Activated CD4-positive, alpha-beta T cell treated with anti-CD3 and anti-CD28 coated beads, Interleukin-2, amount 50 U/mL, for 24 hours (primary cell): ENCODE data around the gene ITGA11.

Source experiments
- DNase-seq, 2 donors: peaks; one replicate each; pipeline ENCODE4 v3.0.0-alpha.2; 2020; ENCODE audit warnings: low read depth in 1 of 2, low spot score in 1 of 2

The ITGA11 gene

DNA sequence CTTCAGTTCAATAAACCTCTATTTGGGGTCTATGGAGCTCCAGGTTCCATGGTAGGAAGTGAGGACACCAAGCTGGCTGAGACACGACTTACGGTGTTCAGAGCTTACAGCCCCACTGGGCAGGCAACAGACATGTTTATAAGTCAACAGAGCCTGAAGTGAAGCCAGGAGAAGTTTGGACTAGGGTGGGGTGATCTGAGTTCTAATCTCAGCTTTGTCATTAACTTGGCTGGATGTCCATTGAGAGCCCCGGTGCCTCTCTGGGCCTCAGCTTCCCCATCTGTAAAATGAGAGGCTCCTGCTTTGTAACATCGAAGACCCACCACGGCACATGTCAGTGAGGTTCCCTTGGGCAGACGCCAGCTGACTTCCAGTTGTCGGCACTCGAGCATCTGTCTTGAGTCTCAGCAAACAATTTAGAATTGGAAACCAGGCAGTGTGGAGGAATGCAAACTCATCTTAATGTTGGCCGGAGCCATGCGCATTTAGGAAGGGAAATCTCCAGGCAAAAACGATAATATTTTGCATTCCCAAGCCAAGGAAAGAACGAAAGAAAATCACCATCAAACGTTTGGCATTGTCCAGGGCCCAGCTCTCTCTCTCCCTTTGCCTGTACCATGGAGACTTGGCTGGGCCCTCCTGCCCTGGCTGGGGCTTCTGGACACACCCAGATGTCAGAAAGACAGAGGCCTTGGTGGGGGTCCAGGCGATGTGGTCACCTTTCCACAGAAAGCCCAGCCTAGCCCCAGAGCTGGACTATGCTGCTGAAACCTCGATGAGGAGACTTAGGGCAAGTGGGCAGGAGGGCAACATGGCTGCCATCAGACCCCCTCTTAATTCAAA, 18.4 kb downstream of the ITGA11 start:
- DNase-seq = no peak

DNA sequence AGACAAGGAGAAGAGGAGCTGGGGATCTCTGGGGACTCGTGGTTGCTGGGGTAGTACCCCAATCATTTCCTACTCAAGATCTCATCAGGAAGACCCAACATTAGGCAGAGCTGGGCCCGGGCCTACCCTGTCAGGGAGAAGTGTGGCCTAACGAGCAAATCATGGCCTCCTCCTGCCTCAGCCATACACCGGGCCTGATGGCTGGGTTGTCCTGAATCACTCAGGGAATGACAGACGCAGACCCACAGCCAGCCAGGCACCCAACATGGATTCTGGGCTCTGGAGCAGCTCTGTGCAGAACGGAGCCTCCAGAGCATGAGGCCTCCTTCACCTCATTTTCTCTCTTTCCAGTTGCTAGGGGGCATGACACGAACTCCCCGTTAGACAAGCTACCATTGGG, 19.7 kb downstream of the ITGA11 start:
- DNase-seq = no peak

DNA sequence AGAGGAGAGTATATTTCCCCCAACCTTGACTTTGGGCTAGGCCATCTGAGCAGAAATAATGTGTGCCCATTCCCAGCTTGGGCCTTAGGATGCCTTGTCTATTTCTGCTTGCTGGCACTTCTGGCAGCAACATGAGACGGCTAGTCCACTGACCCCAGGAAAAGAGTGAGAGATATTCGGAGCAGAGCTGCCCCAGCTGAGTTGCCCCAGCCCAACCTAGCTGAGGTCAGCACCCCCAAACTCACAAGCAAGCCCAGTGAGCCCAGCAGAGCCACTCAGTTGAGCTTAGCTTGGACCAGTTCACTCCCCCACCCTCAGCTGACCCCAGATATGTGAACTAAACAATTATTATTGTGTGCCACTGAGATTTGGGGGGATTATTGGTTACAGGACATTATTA, 20.2 kb downstream of the ITGA11 start:
- no peak for DNase-seq

DNA sequence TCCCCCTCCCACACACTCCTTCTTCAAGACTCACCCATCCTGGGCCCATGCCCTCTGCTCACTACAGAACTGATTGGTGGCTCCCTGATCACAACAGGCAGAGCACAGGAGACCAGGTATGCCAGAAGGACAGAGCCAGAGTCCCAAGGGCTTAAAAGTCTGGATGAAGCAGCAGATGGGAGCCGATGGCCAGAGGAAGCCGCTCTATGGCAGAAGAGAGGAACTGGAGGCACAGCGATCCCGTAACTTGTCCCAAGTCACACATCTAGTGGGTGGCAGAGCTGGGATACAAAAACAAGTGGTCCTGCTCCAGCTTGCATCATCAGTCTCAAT, 20.7 kb downstream of the ITGA11 start:
- DNase-seq = no peak

DNA sequence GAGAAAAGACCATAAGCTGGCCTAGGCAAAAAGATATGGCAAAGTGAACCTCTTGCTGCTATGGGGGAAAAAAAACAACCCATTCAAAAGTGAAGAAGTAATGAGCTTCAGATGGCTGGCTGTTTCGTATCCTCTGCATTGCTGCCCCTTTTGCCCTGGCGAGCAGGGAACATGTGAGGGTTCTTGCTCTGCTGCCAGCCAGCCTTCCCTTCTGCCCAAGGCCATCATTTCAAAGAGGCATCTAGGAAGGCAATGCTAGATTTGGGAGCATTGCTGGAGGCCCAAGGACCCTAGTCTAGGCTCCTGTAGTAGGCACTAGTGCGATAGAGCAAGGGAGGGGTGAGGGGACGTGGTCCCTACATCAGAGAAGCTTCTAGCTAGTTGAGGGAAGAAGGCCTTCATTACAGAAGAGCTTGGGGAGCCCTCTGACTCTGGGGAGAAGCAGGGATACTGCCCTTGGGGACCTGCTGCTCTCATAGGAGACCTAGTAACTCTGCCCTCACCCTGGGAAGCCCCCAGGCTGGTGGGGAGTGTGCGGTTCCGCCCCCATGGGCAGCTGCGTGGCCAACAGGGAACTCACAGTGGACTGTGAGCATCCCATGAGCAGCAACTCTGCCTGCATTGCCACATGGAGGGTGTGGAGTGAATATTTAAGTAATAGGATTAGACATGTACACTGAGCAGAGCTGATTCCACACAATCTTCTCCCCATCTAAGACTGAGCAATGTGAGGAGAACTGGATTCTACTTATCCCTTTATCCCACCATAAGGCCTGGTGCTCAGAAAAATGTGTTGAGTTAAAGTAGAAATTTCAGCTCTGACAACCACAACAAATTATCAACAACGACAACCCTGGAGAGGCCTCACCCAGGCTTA, 21.3 kb downstream of the ITGA11 start:
- DNase-seq = no peak

DNA sequence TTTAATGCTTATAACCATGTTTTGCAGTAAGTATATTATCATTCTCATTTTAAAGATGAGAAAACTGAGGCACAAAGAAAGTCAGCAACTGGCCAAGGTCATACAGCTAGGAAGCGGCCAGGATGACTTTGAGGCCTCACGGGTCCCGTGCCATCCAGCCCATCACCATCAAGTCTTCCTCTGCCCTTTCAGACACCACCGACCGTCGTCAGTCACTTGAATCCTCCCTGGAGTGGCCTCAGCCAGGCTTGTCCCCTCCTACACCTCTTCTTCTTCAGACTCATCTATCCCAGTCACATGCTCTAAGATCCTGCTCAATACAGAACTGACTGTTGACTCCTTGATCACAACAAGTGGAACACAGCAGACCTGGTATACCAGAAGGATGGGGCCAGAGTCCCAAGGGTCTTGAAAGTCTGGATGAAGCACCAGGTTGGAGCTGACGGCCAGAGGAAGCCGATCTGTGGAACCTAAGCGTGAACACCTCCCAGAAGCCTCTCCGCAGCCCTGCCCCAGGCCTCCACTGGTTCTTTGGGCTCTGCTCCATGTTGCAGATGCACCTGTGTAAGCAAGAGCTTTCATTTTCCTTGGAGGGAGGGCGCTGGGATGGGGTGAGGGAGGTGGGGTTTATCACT, 22.1 kb downstream of the ITGA11 start:
- DNase-seq = no peak

DNA sequence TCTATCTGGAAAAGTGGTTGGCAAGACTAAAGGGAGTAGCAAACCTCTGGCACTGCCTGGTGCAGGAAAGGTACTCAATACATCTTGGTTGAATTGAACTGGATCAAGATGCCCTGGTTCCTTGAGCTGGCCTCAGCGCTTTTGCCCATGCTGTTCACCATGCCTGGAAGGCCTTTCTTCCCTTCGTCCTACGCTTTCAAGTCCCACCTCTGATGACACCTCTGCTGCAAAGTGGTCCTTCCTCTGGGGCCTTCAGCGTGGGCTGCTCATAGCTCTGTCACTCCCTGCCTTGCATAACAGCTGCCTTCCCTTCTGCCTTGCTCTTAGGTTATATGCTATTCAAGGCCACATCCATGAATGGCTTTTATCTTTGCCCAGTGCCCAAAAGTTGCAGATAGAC, 23.0 kb downstream of the ITGA11 start:
- DNase-seq = no peak

- DNase-seq = no peak
Measured at GRCh38 chr15:68407886-68408881, 23.8 kb downstream of the ITGA11 start.

DNA sequence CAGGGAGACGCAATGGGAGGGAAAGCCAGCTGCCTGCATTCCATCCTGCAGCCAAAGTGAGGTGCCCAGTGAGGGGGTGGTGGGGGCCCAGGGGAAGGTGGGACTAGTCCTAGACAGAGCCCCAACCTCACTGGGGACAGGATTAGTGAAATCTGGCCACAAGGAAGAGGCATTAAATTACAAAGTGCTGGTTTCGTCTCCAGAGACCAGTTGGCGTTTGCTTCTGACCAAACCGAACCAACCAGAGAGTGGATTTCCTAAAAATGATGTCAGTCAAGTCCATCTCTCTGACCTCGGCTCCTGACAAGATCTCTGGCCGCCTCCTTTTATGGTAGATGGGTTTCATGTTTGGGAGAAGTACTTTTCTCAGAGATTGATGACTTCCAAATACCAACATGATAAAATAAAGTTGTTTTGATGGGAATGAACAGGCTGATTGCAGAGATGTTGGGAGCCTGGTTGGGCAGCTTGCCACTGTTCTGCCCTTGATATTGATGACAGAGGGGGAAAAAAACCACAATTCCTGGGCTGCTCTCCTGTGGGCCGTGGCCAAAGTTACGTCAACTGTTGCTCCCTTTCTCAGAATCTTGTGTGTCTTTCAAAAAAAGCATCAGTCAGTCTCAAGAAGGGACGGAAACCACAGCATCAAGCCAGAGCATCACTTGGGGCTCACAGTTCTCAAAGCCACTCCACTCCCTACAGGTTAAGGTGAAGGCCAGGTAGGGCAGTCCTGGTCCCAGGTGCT, 24.6 kb downstream of the ITGA11 start:
- no peak for DNase-seq

- no peak for DNase-seq
Measured at GRCh38 chr15:68405378-68406250, 26.3 kb downstream of the ITGA11 start.

DNA sequence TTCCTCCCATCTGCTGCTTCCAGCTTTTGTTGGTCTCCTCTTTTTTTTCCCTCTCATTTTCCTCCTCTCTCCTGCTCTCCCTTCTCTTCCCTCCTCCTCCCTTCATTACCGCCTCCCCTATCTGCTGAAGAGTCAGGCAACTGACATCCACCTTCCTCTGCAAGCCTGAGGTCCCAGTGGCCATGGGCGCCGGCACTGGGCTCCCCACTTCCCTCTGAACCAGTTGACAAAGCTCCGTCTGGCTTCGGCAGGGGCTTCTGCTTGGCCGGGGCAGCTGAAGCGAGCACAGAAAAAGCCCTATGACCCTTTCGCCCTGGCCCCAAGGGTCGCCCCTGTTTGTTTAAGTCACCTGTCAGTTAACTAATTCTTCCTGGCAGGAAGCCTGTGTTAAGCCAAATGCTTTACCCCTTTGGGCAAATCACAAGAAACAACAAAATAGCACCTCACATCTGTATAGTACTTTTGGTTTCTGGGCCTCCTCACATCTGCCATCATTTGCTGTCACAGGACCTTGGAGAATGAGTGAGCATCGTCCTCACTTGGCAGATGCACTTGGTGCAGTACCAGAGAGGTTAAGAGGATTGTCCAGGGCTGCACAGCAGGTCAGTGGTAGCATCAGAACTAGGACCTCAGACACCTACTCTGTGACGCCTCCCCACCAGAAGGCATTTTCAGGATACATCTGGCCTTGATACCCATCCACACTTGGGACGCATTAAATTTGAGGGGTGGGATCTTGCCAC, 27.7 kb downstream of the ITGA11 start:
- DNase-seq = no peak

DNA sequence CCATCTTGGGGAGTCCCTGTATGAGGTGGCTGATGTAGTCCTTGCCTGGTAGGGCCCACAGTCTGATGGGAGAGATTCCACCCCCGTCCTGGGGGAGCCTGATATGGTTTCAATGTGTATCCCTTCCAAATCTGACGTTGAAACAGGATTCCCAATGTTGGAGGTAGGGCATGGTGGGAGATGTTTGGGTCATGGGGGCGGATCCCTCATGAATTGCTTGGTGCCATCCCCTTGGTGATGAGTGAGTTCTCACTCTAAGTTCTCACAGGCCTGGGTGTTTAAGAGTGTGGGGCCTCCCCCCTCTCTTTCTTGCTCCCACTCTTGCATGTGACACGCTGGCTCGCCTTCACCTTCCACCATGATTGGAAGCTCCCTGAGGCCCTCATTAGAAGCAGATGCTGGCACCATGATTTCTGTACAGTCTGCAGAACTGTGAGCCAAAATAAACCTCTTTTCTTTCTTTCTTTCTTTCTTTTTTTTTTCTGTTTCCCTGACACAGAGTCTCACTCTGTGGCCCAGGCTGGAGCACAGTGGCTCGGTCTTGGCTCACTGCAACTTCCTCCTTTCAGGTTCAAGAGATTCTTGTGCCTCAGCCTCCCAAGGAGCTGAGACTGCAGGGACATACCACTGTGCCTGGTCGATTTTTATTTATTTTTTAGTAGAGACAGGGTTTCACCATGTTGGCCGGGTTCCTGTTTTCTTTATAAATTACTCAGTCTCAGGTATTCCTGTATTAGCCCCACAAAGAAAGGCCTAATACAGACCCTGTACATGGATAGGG, 28.6 kb downstream of the ITGA11 start:
- no peak for DNase-seq

DNA sequence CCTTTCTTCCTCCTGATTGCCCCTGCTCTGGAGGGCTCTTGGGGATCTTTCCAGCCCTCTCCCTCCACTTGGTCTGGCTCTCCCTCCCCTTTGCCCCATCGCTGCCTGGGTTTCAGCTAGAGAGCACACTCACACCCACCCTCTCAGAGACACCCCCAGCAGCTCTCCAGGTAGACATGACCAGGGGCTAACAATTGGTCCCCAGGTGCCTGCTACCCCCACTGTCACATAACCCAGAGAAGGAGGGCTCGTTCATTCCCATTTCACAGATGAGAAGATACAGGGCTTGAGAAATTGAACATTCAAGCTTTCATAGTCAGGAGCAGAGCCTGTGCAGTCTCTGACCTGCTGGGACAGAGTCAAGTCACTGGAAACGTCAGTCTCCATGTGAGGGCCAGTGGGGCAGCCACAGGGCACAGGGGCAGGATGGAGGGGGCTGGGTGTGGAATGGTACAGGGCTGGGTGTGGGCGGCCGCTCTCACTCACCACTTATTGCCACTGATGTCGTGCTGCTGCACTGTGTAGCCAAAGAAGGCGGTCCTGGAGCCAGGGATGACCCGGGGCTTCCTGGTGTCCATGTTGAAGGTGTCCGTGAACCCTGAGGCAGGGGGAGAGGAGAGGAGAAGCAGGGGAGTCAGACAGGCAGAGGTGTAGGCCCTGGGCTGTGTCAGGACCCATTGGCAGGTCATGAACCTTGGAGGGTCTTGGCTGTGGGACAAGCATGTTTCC, 29.4 kb downstream of the ITGA11 start:
- DNase-seq = no peak

- DNase-seq = no peak
Measured at GRCh38 chr15:68401496-68402431, 30.2 kb downstream of the ITGA11 start.

- no peak for DNase-seq
Measured at GRCh38 chr15:68400066-68400456, 31.9 kb downstream of the ITGA11 start.
